ENCODE results near the gene COL18A1.
"Not testable (repeated sequence)": the region's sequence is repeated elsewhere in the genome, so short reads cannot be mapped to it uniquely, and the experiment has no call there.

Gene COL18A1

DNA sequence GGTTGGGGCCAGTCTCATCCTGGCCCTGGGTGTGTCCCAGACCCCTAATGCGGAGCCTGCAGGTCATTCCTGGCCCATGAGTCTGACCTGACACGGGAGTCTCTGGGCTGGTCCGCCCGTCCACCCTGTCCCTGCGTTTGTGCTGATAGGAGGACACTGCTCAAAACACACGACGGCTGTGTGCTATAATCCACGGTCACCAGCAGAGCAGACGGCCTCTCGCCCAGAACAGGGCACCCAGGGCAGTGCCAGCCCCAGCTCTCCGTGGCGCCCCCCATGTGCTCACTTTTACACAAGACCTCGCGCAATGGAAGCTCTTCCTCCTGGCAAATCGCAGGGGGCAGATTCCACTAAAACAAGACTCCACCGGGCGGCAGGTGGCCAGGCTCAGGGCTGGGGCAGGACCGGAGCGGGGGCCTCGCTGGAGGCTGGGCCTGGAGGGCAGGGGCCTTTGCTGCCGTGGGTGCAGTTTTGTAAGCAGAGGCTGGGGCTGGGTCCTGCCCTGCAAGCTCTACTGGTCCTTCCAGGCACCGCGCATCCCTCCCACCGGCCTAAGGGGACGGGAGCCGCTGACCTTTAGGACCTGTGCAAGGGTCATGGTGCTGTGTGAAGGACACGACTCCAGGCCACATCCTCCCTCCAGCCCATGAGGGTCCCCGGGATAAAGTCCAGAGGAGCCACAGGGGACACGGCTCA is 147.9 kb downstream of the COL18A1 start:
- Mint-ChIP-seq H3K4me3 (peak overlapping the region; percentile 46), H3K4me1 (ENCODE audit: low read depth) (peaks cover 48% of the 10 kb centered on the region), H3K27me3 (peaks cover 9% of the 10 kb centered on the region), H3K36me3 (ENCODE audit: low read depth) (peaks cover 6% of the 10 kb centered on the region), H3K27ac (peak overlapping the region; percentile 99), H3K9me3 (no peaks in the 10 kb centered on the region)
- intact Hi-C loops (cut with micrococcal nuclease): loop anchor here (10.0 kb wide), 1 partner anchor 92 kb away; the partner anchor contains the start of gene PCBP3

DNA sequence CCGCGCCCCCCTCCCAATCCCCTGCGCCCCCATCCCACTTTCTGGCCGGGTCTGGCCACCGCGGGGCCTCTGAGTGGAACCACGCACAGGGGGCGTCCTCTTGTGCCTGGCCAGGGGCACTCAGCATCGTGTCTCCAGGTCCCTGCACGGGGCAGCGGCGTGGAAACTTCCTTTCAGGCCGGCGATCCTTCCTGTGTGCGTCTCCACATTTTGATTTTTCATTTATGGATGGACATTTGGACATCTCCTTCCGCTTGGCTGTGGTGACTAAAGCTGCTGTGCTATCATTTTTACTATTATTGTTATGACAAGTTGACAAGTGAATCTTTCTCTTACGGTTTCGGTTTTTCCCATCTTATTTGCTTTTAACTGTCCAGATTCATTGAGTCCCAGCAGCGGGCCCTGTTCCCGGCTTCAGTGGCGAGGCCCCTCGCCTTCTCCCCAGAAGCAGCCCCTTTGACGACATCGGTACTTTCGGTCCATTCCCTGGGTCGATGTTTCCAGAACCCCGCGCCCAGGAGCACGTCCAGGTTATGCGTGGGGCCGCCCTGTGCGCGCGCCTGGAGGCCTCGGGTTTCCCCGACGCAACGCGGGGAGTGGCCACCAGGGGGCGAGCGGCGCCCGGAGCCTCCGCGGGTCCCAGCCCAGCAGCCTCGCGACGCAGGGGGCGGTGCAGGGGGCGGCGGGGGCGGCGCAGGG is 149.7 kb downstream of the COL18A1 start:
- Mint-ChIP-seq H3K27me3 (peaks cover 16% of the 10 kb centered on the region), H3K36me3 (ENCODE audit: low read depth) (peaks cover 6% of the 10 kb centered on the region), H3K27ac (peak overlapping the region; percentile 95), H3K4me3 (peak overlapping the region; percentile 92), H3K9me3 (no peaks in the 10 kb centered on the region), H3K4me1 (ENCODE audit: low read depth) (peaks cover 37% of the 10 kb centered on the region)
- intact Hi-C loops (cut with micrococcal nuclease): loop anchor here (2.0 to 10.0 kb wide), 2 partner anchors 76 to 90 kb away; partner anchors contain the start of gene PCBP3

DNA sequence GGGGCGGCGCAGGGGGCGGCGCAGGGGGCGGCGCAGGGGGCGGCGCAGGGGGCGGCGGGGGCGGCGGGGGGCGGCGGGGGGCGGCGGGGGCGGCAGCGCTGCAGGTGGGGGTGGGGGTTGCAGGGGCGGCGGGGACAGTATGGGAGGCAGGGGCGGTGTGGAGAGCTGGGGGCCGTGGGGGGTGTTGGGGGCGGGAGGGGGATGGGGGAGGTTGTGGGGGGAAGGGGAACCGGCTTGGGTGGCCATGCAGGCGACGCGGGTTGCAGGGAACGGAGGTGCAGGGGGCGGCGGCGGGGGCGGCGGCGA is 150.2 kb downstream of the COL18A1 start:
- Mint-ChIP-seq H3K27ac (peak overlapping the region; percentile 95), H3K9me3 (no peaks in the 10 kb centered on the region), H3K27me3 (peaks cover 20% of the 10 kb centered on the region), H3K36me3 (ENCODE audit: low read depth) (peaks cover 6% of the 10 kb centered on the region), H3K4me3 (peak overlapping the region; percentile 67), H3K4me1 (ENCODE audit: low read depth) (peaks cover 31% of the 10 kb centered on the region)
- intact Hi-C loops (cut with micrococcal nuclease): loop anchor here (2.0 to 10.0 kb wide), 2 partner anchors 76 to 90 kb away; partner anchors contain the start of gene PCBP3

DNA sequence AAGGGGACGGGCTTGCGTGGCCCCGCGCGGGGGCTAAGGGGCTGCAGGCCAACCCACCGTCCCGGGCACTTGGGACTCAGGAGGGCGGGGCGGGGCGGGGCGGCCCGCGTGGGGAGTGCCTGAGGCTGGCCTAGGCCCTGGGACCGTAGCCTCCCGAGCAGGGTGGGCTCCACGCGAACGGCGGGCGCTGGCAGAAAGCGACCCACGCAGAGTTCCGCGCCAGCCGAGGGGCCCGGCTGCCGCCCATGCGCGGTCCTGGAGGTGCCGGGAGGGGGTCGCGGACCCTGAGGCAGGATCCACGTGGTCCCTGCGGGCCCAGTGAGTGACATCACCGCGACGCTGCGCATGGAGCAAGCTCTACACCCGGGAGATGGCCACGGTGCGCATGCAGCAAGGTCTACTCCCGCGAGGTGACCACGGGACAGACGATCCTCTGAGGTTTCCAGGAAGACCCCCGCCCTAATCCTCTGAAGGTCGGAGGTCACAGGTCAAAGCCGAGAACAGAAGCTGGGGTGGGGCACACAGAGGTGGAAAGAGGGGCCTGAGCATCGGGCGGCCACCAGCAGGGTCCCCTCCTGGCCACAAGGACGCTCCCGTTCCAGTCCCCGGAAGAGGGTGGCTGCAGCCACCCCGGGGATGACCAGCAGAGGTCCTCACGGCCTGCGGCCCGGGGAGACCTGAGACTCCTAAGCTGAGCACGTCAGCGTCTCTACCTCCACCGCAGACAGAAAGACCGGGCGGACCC is 150.8 kb downstream of the COL18A1 start:
- H3K4me3 Mint-ChIP-seq: peak overlapping the region; percentile 67
- H3K27me3 Mint-ChIP-seq: peaks cover 24% of the 10 kb centered on the region
- intact Hi-C loops (cut with micrococcal nuclease): loop anchor here (1.0 to 10.0 kb wide), 4 partner anchors 41 to 265 kb away; partner anchors contain the start of gene PCBP3
- peak overlapping the region; percentile 78 for H3K27ac Mint-ChIP-seq
- no peaks in the 10 kb centered on the region for H3K9me3 Mint-ChIP-seq
- H3K4me1 Mint-ChIP-seq (ENCODE audit: low read depth): peaks cover 26% of the 10 kb centered on the region
- peaks cover 6% of the 10 kb centered on the region for H3K36me3 Mint-ChIP-seq (ENCODE audit: low read depth)

DNA sequence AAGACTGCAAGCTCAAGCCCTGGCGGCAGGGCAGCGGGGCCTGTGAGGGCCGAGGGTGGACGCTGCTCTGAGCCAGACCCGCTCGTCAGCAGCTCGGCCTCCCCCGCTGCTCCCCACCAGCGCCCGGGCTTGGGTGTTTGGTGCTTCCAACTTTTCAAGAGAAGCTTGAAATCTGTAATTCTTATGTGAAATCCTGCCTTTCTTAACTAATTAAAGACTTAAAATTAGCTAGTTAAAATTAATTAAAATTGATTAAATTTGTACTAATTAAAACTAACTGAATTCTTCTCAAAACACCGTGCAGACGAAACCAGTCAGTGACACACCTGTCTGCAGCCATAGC is 151.3 kb downstream of the COL18A1 start:
- no peaks in the 10 kb centered on the region for H3K9me3 Mint-ChIP-seq
- H3K36me3 Mint-ChIP-seq (ENCODE audit: low read depth): peaks cover 6% of the 10 kb centered on the region
- no peak overlapping the region for H3K4me3 Mint-ChIP-seq
- intact Hi-C loops (cut with micrococcal nuclease): loop anchor here (1.0 to 10.0 kb wide), 3 partner anchors 40 to 265 kb away; partner anchors contain the start of gene PCBP3
- peaks cover 26% of the 10 kb centered on the region for H3K27me3 Mint-ChIP-seq
- peak overlapping the region; percentile 78 for H3K27ac Mint-ChIP-seq
- H3K4me1 Mint-ChIP-seq (ENCODE audit: low read depth): peaks cover 21% of the 10 kb centered on the region

DNA sequence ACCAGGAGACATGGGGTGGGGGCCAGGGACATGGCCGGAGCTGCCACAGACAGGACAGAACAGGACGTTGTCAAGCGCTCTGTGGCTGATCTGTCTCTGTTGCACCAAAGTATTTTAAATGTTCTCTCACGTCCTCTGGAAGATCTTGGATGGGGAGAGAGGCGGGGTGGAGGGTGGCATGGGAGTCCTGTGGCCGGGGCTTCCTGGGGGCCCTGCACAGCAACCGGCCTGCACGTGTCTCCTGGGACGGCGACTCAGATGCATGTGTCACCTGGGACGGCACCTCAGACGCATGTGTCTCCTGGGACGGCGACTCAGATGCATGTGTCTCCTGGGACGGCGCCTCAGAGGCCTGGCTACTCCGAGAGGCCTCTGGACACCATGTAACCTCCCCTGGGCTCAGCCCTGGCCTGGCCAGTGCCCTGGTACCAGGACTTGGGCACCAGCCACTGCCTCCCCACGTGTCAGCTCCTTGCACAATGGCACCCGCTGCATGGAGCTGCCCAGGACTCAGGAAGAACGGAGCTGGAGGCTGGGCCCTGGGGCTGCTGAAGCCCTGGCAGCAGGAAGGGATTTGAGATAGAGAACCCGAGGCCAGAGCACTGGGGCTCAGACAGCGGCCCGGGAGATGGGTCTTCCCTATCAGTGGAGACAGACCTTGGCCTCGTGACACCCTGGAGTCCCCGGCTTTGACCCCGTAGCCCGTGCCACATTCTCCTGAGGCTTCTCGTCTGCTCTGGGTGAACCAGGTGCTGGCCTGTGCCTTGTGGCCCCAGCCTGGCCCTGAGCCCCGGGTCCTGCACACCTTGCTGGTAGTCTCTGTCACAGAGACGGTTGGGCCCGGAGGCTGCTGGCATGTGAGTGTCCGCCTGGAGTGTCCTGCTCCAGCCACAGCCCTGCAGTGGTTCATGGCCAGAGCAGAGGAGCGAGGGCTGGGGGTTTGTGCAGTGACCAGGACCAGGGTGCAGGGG is 152.0 kb downstream of the COL18A1 start:
- Mint-ChIP-seq H3K4me1 (ENCODE audit: low read depth) (peaks cover 14% of the 10 kb centered on the region), H3K4me3 (no peak overlapping the region), H3K27ac (no peak overlapping the region), H3K27me3 (peaks cover 27% of the 10 kb centered on the region), H3K9me3 (no peaks in the 10 kb centered on the region), H3K36me3 (ENCODE audit: low read depth) (peaks cover 6% of the 10 kb centered on the region)
- intact Hi-C loops (cut with micrococcal nuclease): loop anchor here (1.0 to 10.0 kb wide), 3 partner anchors 39 to 264 kb away; partner anchors contain the start of gene PCBP3

DNA sequence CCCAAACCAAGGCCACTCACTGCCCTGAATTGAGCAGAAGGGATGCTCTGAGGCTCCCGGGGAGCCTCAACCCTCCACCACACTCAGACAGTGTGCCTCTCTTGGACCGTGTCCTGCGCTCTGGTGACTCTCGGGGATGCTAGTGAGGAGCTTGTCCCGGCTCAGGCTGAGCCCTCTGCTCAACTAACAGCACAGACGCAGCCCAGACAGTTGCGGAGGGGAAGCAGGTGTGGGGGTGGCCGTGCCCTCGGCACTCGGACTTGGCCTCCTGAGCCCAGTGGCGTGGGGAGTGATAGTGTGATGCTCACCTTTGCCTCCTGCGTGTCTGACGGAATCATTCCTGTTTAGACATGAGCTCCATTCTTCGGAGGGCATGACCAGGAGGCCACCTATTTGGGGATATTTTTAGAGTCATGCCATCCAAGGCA is 152.7 kb downstream of the COL18A1 start:
- Mint-ChIP-seq H3K27me3 (peaks cover 34% of the 10 kb centered on the region), H3K27ac (no peak overlapping the region), H3K9me3 (no peaks in the 10 kb centered on the region), H3K4me3 (no peak overlapping the region), H3K36me3 (ENCODE audit: low read depth) (peaks cover 6% of the 10 kb centered on the region), H3K4me1 (ENCODE audit: low read depth) (peaks cover 7% of the 10 kb centered on the region)
- intact Hi-C loops (cut with micrococcal nuclease): loop anchor here (2.0 to 10.0 kb wide), 2 partner anchors 87 to 263 kb away; partner anchors contain the start of gene PCBP3

DNA sequence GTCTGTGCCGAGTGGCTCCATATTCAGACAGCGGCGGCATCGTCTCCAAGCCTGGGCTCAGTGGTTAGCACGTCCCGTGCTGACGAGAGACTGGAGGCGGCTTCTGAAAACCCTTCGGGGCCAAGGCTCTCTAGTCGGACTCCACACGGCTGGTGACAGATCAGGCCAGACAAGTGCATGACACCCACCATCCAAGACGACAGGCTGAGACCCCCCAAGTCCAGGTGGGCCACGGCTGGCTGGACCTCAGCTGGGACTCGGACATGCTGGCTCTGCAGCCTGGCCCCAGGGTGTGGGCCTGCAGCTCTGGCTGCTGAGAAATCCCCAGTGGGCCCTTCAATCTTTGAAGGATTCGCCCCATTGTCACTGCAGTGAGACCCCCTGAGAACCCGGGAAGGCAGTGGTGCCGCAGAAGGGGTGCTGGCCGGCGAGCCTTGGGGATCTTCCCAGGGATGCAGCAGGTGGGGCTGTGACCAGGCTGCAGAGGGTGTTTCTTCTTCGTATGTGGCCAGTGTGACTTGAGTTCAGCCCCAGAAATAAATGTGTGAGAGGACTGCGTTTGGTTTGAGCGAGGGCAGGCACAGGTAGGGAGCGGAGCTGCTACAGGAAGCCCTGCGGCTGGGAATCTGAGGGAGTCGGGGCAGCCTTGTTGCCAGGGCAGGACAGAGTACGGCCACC is 153.2 kb downstream of the COL18A1 start:
- intact Hi-C loops (cut with micrococcal nuclease): loop anchor here (10.0 kb wide), 1 partner anchor 87 kb away; the partner anchor contains the start of gene PCBP3
- Mint-ChIP-seq H3K27me3 (peaks cover 40% of the 10 kb centered on the region), H3K27ac (no peak overlapping the region), H3K9me3 (no peaks in the 10 kb centered on the region), H3K4me1 (ENCODE audit: low read depth) (peaks cover 2% of the 10 kb centered on the region), H3K4me3 (no peak overlapping the region), H3K36me3 (ENCODE audit: low read depth) (peaks cover 6% of the 10 kb centered on the region)

DNA sequence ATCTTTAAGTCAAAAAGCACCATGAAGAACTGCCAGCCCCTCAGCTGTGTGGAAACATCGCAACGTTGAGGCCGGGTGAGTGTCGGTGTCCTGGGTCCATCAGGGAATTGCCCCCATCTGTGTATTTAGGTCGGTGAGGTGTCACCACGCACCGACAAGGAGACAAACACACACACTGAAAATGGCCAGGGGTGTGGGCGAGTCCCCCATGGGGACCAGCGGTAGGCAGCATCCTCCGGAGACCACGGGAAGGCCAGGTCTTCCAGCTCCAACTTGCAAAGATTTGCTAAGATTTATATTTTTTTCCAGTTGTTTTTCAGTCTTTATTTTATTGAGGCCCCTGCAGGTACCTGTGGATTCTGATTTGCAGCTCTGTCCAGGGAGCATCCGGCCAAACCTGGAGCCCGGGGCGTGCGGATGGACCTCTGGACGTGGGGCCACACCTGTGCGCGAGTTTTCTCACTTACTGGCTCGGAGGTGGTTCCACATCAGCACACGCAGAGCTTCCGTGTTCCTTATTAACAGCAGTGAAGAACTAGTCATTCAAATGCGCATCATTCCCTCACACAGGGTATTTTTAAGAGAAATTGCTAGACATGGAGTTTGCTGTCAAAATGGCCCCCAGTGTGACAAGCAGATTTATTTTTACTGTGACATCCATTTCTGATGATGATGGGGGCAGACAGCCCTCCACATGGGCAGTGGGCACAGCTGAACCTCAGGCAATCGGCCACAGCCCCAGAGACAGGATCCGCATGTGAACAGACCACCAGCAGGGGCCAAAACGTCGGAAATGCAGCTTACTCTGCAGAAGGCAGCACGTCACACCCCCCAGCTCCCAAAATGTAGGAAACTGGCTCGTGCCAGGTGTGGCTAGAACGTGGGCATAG is 154.5 kb downstream of the COL18A1 start:
- H3K27me3 Mint-ChIP-seq: peaks cover 51% of the 10 kb centered on the region
- H3K4me1 Mint-ChIP-seq (ENCODE audit: low read depth): no peaks in the 10 kb centered on the region
- H3K36me3 Mint-ChIP-seq (ENCODE audit: low read depth): peaks cover 5% of the 10 kb centered on the region
- H3K27ac Mint-ChIP-seq: no peak overlapping the region
- no peak overlapping the region for H3K4me3 Mint-ChIP-seq
- no peaks in the 10 kb centered on the region for H3K9me3 Mint-ChIP-seq
- intact Hi-C loops (cut with micrococcal nuclease): loop anchor here (10.0 kb wide), 1 partner anchor 85 kb away; the partner anchor contains the start of gene PCBP3

DNA sequence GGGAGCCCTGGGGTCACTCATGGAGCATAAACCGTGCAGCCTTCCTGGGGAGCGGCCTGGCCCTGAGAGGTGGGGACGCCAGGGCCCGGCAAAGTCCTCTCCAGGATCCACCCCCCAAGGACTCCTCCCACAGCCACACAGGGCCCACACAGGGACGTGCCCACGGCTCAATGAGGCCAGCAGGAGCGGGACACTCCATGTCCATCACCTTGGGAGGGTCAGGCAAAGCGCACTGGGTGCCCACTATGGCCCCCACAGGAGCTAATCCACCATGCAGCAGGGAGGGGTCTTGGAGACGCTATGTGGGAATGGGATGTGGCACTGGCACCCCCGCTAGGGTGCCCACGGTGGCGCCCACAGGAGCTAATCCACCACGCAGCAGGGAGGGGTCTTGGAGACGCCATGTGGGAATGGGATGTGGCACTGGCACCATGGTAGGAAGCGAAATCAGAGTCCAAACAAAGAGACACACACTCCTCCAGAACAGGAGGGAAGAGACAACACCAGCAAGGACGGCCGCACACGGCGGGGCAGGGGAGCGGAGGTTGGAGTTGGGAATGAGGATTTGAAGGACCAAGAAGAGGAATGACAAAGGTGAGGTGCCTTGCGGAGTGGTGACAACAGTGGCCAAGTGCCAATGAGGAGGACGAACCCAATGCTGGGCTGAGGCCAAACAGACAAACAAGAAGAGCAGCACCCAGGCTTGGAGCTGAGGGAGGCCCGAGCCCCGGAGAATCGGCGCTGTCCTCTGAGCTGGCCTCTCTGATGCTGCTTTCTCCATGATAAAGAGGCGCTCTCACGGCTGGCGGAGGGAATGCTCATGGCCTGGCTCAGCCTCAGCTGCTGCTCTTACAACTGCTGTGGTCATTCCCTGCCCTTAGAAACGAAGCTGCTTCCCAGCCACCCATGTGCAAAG is 155.4 kb downstream of the COL18A1 start:
- no peaks in the 10 kb centered on the region for H3K9me3 Mint-ChIP-seq
- H3K27me3 Mint-ChIP-seq: peaks cover 57% of the 10 kb centered on the region
- no peak overlapping the region for H3K27ac Mint-ChIP-seq
- intact Hi-C loops (cut with micrococcal nuclease): no loop called here
- no peaks in the 10 kb centered on the region for H3K4me1 Mint-ChIP-seq (ENCODE audit: low read depth)
- H3K4me3 Mint-ChIP-seq: no peak overlapping the region
- H3K36me3 Mint-ChIP-seq (ENCODE audit: low read depth): no peaks in the 10 kb centered on the region

DNA sequence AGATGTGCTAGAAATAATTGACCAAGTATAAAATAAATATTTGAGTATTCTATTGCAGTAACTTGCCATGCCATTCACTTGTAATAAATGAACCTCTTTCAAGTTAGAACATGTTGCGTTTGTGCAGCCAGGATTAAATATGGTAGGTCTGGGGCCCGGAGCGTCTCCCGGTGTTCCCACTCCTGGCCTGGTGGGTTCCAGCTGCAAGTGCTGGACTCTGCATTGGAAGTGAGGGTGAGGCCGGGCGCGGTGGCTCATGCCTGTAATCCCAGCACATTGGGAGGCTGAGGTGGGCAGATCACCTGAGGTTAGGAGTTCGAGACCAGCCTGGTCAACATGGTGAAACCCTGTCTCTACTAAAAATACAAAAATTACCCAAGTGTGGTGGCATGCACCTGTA is 156.3 kb downstream of the COL18A1 start:
- H3K27me3 Mint-ChIP-seq: peaks cover 59% of the 10 kb centered on the region
- H3K4me1 Mint-ChIP-seq (ENCODE audit: low read depth); H3K4me3 Mint-ChIP-seq; H3K36me3 Mint-ChIP-seq (ENCODE audit: low read depth); intact Hi-C loops (cut with micrococcal nuclease); H3K27ac Mint-ChIP-seq; H3K9me3 Mint-ChIP-seq: not testable (repeated sequence)

All from dendritic cell treated with granulocyte-macrophage colony-stimulating factor and Interleukin-4, amounts not matched to agents 40 ng/mL and 50 ng/mL, for 4 days (primary cell).